Upper lobe of right lung (tissue), 1 donor: ENCODE results near the gene TCEA3. TPM values are rescaled to one million over a fixed set of nuclear protein-coding genes. Genes with fewer than 3 reads are reported as not detected.

Experiments
- ATAC-seq: fragments of 200-7000 bp; cut with Tn5 transposase; one replicate; pipeline ENCODE4 v1.9.1; 2020; ENCODE audit warnings: mild to moderate bottlenecking, moderate library complexity
- DNase-seq: peaks from one replicate; pipeline ENCODE4 v3.0.0-alpha.2; 2020
- H3K27ac ChIP-seq: fragments of 200-600 bp; one replicate; pipeline ENCODE4 v1.8.0; 2022
- H3K27me3 ChIP-seq: fragments of 200-600 bp; one replicate; pipeline ENCODE4 v1.8.0; 2022; ENCODE audit warnings: mild to moderate bottlenecking
- H3K36me3 ChIP-seq: fragments of 200-600 bp; one replicate; pipeline ENCODE4 v1.8.0; 2022
- H3K4me1 ChIP-seq: fragments of 200-600 bp; one replicate; pipeline ENCODE4 v1.8.0; 2022
- H3K4me3 ChIP-seq: fragments of 200-600 bp; one replicate; pipeline ENCODE4 v1.8.0; 2022; ENCODE audit warnings: mild to moderate bottlenecking
- H3K9me3 ChIP-seq: fragments of 200-600 bp; one replicate; pipeline ENCODE4 v1.8.0; 2022
- CTCF ChIP-seq: fragments of 200-600 bp; IDR thresholded peaks from one replicate; pipeline ENCODE4 v1.8.0; 2022; ENCODE audit warnings: antibody characterized with exemption
- intact Hi-C: fragments of 100-400 bp; cut with DNase I; formaldehyde crosslinking; loops from one replicate; pipeline ENCODE4 v1.11.0; 2022
- long read RNA-seq: library from polyadenylated mRNA; unstranded; transcript quantifications from one replicate; pipeline ENCODE4 v2.0.0, GENCODE V29; 2021
- total RNA-seq: library from RNA; stranded (reverse); fragmentation: NEBNext Ultra II Directional; extraction: Animal tissue kit (Norgen Biotek cat#: 25700); gene quantifications from one replicate; pipeline ENCODE4 v1.2.1, GENCODE V29; 2021
- donor health status: DM: no; HTN: yes; CAD: no; lungs with severe emphysema.

Gene TCEA3
- total RNA-seq = 39.4 TPM
- long read RNA-seq, transcript TCEA3-203 (11 exons, 1,559 nt) = major isoform, 56 of 73 reads
- long read RNA-seq, partial matches to known transcripts = 4 of 73 reads
- long read RNA-seq, other reads (novel, unspliced or antisense) = 11 of 73 reads

- ATAC-seq (peak; percentile 77), DNase-seq (peak; percentile 82)
- Histone ChIP-seq H3K9me3 (no peaks in the 10 kb centered on the region), H3K36me3 (no peaks in the 10 kb centered on the region), H3K4me1 (peaks cover 23% of the 10 kb centered on the region), H3K27me3 (no peaks in the 10 kb centered on the region), H3K4me3 (peak within 1 kb of the TSS; percentile 68), H3K27ac (peak within 1 kb of the TSS; percentile 42)
- no peak for TF ChIP-seq CTCF
- intact Hi-C loops = no loop called here
These were observed at the start of gene TCEA3 for GRCh38 chr1:23424293-23425192. TSS of gene TCEA3 (minus strand) at chr1:23424748. CDS start at chr1:23424633, 115 bp downstream.

- no peak for ATAC-seq
- intact Hi-C loops = no loop called here
- Histone ChIP-seq H3K27ac (no peak overlapping the region), H3K4me1 (peaks cover 13% of the 10 kb centered on the region), H3K9me3 (no peaks in the 10 kb centered on the region), H3K4me3 (no peak overlapping the region), H3K27me3 (no peaks in the 10 kb centered on the region), H3K36me3 (no peaks in the 10 kb centered on the region)
- no peak for TF ChIP-seq CTCF
- no peak for DNase-seq
These were observed 48.7 kb upstream of the TCEA3 start for GRCh38 chr1:23473037-23473800.

- intact Hi-C loops = no loop called here
These were observed 47.9 kb upstream of the TCEA3 start for GRCh38 chr1:23472351-23473036.

GRCh38 chr1:23471473-23472075 is 47.0 kb upstream of the TCEA3 start:
- H3K4me1 ChIP-seq = peaks cover 13% of the 10 kb centered on the region
- no peaks in the 10 kb centered on the region for H3K36me3 ChIP-seq
- H3K4me3 ChIP-seq = no peak overlapping the region
- no peaks in the 10 kb centered on the region for H3K9me3 ChIP-seq
- DNase-seq (no peak), ATAC-seq (no peak)
- TF ChIP-seq CTCF = no peak
- intact Hi-C loops = no loop called here
- no peaks in the 10 kb centered on the region for H3K27me3 ChIP-seq
- H3K27ac ChIP-seq = no peak overlapping the region

More at GRCh38 chr1:23472351-23473036, 47.9 kb upstream of the TCEA3 start:
- ATAC-seq (no peak), DNase-seq (no peak)
- H3K27ac ChIP-seq = no peak overlapping the region
- H3K4me1 ChIP-seq = peaks cover 13% of the 10 kb centered on the region
- H3K4me3 ChIP-seq = no peak overlapping the region
- no peaks in the 10 kb centered on the region for H3K9me3 ChIP-seq
- no peaks in the 10 kb centered on the region for H3K27me3 ChIP-seq
- H3K36me3 ChIP-seq = no peaks in the 10 kb centered on the region
- no peak for TF ChIP-seq CTCF
